Measurements from ENCODE around the gene CLDN16.

DNA sequence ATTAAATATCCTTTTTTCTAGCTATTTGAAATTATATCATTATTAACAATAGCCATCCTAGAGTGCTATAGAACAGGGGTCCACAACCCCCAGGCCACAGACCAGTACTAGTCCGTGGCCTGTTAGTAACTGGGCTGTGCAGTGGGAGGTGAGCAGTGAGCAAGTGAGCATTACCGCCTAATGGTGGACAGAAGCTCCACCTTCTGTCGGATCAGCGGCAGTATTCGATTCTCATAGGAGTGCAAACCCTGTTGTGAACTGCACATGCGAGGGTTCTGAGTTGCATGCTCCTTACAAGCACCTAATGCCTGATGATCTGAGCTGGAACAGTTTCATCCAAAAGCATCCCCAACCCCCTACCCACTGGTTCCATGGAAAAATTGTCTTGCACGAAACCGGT, 11.7 kb downstream of the CLDN16 start:
- TF ChIP-seq CTCF (IDR thresholded peaks at IDR 0.05; ENCODE audit: insufficient read depth, low read depth, low read length) = no peak
- no peak for TF ChIP-seq EZH2 (IDR thresholded peaks at IDR 0.05; ENCODE audit: insufficient read depth, low read length)
